GM19099 (cell line): ENCODE data around the gene C8B.

Source experiments
- POLR2A ChIP-seq: IDR thresholded peaks from 3 replicates; pipeline ENCODE4 v1.6.1; 2011; ENCODE audit warnings: low read depth; ENCODE audit not compliant: insufficient read length; ENCODE audit errors: extremely low read depth

Gene C8B

GRCh38 chr1:56979986-56980755 is 14.4 kb upstream of the C8B start:
- TF ChIP-seq POLR2A: no peak

- TF ChIP-seq POLR2A: no peak
These were observed 13.0 kb upstream of the C8B start for GRCh38 chr1:56978819-56979218.

GRCh38 chr1:56977910-56978309 is 12.1 kb upstream of the C8B start:
- no peak for TF ChIP-seq POLR2A

DNA sequence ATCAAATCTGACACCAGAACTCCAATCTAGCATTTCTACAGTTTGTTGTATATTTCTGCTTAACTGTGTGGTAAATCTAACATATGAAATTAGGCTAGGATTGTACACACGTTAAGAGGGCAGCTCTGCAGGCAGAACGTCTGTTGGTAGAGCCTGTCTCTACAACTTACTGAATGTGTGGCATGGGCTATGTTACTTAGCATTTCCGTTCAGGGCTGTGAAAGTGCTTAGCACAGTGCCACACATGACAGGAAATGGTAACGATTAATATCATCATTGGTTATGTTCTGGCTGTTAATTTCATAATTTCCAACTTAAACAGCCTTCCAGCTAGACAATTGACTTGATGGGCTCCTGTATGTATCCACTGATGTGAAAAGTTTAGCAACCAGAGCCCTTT is 9.6 kb upstream of the C8B start:
- no peak for TF ChIP-seq POLR2A

- no peak for TF ChIP-seq POLR2A
These were observed 8.3 kb upstream of the C8B start for GRCh38 chr1:56973923-56974742.

DNA sequence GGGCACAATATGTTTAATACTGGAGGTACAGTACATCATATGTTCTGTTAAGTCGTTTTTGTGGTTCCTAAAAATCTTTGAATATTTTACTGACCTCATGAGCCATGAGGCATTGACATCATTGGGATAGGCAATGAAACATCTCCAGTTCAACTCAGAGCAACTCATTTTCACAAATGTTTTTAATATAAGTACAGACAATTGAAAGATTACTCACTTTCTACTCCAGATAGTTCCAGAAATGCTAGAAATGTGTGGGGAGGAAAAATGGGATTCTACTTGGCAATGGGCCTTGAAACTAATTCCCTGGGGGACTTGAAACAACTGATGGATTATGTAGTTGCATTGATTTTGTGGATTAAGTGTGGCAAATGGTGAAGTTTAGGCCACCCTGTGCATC is 7.2 kb upstream of the C8B start:
- no peak for TF ChIP-seq POLR2A

DNA sequence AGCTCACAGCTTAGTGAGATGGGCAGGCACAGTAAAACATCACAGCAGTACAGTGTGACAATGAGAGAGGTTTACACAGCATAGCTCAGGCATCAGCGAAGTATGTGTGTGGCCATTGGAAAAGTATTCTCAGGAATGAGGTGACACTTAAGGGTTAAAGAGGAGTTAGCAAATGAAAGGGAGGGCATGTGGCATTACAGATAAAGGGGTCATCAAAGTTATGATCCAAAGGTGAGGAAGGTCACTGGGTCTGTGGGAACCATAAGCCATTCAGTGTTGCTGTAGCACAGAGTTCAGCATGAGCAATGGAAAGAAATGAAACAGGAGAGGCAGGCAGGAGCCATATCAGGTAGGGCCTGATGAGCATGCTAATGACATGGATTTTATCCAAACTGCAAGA is 4.5 kb upstream of the C8B start:
- TF ChIP-seq POLR2A: no peak

DNA sequence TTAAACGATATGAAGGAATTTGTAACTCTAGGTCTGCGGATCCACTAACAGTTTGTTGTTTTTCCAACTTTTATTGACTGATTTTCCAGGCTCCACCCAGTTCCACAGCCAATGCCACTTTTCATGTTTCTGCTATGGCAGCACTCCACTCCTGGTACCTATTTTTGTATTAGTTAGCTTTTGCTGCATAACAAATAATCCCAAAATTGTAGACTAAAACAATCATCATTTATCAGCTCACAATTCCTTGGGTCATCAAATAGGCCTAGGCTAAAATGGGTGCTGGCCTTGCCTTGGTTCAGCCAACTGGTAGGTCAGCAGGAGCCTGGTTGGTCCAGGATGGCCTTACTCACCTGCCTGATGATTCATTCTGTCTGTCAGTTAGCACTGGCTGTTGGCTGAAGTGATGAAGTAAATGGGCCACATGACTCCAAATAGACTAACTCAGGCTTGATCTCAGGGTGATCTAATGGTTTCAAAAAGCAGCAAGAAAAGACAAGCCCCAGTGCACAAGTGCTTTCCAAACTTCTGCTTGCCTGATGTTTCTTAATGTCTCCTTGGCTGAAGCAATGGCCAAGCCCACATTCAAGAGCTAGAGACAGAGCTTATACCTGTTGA is 3.2 kb upstream of the C8B start:
- no peak for TF ChIP-seq POLR2A

DNA sequence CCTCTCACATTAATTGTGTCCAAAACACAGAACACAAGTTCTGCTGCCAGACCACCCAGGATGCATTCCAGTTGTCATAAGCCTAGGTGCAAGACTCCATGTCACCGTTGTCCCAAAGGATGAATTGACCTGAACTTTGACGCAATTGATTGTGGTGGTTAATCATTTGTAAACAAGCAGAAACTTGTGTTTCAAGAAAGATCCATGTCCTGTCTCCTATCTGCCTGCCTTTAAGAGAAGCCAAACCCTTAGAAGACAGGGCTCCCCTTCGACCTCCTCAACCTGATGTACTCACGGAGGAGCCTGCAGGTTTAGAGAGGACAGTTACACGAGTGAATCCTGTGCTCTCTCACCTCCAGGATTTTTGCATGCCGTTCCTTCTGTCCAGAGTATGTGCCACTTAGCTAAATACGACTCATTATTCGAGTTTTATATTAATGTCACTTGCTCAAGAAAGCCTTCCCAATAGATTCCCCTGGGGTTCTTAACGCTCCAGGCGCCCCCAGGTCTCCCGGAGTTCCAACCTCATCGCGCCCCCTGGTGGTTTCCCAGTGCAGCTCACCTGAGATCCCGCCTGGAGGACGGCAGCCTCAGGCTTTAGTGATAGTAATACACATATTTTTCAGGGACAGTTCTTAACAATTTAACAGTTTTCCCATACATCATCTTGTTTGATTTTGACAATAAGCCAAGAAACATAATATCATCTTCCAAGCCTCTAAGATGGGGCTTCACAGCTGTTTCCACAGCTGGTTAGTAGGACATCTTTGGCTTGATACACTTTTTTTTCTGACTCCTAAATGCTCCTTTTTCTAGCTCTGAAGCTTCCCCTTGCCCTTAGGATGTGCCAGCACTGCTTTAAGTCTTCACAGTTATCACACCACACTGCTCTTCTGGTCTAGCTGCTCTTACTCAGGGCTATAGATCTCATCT is 2.4 kb upstream of the C8B start:
- TF ChIP-seq POLR2A: no peak

DNA sequence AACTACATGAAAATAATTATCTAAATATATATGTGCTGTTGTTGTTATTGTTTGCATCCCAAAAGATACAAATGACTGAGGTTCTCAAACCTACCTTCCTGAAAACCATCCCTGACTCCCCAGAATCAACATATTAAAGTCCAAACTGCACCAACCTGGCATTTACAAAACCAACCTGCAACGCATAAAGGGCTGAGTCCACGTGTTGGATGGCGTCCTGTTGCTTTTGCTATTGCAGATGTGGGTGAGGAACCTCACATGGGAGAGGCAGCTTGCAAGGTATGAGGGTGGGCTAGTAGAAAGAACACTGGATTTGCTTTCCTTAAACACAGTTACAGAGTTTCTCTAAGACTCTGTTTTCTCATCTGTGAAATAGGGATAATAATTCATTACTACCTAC is 1.5 kb upstream of the C8B start:
- TF ChIP-seq POLR2A: no peak

DNA sequence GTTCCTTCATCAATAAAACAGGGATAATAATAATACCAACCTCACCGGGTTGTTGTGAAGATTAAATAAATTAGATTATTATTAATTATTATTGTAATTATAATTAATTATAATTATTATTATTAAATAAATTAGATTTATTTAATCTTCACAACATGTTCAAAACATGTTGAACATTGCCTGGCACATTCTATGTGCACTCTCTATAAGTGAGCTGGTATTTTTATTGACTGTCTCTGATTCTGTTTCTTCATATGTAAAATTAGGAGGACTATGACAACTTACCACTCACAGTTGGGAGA is 834 bp upstream of the C8B start:
- no peak for TF ChIP-seq POLR2A

- no peak for TF ChIP-seq POLR2A
These were observed 624 bp downstream of the C8B start for GRCh38 chr1:56965191-56965590.

DNA sequence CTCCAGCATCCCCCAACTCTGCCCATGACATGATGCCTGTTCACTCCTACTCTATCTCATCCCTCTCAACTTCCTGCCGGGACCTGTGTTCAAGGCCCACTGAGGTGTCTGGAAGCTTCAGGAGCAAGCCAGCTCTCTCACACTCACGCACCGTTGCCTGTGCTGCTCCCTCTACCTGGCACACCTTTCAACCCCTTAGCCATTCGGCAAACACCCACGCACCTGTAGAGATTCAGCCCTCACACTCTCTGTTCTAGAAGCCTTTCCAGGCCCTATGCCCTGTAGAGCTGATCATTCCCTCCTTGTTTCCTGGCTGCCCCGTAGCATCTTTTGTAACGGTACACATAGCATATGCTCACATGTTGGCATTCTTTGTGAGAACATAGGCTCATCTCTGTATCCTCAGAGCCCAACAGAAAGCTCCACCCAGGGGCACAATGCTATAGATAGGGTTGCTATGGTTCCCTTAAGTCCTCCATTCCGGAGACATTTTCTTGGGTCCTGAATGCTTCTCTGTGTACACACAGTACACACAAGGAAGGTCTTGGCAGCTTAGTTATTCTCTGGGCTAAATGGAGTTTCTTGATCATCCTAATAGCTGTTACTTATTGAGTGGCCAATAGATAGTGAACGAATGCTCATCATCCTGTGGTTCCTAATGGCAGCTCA is 1.3 kb downstream of the C8B start:
- no peak for TF ChIP-seq POLR2A

DNA sequence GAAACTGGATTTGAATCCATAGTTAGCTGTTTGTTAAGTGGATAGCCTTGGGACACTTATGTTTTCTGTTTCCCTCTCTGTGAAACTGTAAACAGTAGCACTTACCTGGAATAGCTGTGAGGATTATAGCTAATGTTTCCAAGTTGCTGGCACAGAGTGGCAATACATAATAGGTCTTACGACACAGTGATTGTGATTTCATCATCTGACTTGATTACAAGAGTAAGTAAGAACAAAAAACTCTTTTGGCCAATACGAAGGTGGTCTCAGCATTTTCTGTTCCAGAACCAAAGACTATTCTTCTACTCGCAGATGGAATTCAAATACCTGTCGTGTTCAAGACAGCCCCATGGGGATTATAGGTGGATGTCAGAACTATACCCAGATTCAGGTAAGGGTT is 2.1 kb downstream of the C8B start:
- no peak for TF ChIP-seq POLR2A
